Muscle of arm (tissue), 12 donors: ENCODE measurements around the gene SLC19A3. TPM values are rescaled to one million over a fixed set of nuclear protein-coding genes. Genes with fewer than 3 reads are reported as not detected.

Source experiments
- polyA plus RNA-seq, 12 donors: library from polyadenylated mRNA; unstranded; fragments of 120-200 nt; gene quantifications; one replicate each; pipeline ENCODE4 v1.2.1, GENCODE V29; 2013; ENCODE audit not compliant: insufficient read length in 12 of 12

SLC19A3 gene
- polyA plus RNA-seq, 12 donors = 0.41 to 34.2 (median 0.82) TPM; not detected in 1

Other genes starting within 250 kb of the SLC19A3 start
- gene AGFG1, start 245.9 kb downstream of the SLC19A3 start, polyA plus RNA-seq = 10 to 100 TPM in 11 of 12 donors, not detected in 1; 32.9 to 62.8 (median 52.1) TPM
- not detected for gene SCYGR2, start 119.1 kb downstream of the SLC19A3 start, polyA plus RNA-seq
- gene SCYGR3, start 103.2 kb downstream of the SLC19A3 start, polyA plus RNA-seq = not detected
- not detected for gene SCYGR4, start 100.5 kb downstream of the SLC19A3 start, polyA plus RNA-seq
- gene SCYGR5, start 51.2 kb downstream of the SLC19A3 start, polyA plus RNA-seq = not detected
- gene SCYGR6, start 6.7 kb upstream of the SLC19A3 start, polyA plus RNA-seq = not detected
- gene SCYGR7, start 10.3 kb upstream of the SLC19A3 start, polyA plus RNA-seq = not detected
- gene SCYGR8, start 27.9 kb upstream of the SLC19A3 start, polyA plus RNA-seq = not detected
- 1 to 10 TPM in 7 of 12 donors, under 1 TPM in 3, not detected in 2; 0.30 to 5.3 (median 1.4) TPM for gene CCL20, start 95.8 kb upstream of the SLC19A3 start, polyA plus RNA-seq
- under 1 TPM in 4 of 12 donors, not detected in 8; 0.06 to 0.21 (median 0.08) TPM for gene DAW1, start 153.6 kb upstream of the SLC19A3 start, polyA plus RNA-seq